HEK293T (cell line): ENCODE measurements around the gene GPC4.
"Not testable (repeated sequence)": the region's sequence is repeated elsewhere in the genome, so short reads cannot be mapped to it uniquely, and the experiment has no call there.

Experiments
- CTCF ChIA-PET: fragments of 350-600 bp; formaldehyde crosslinking; extraction: SDS; loops from one replicate; lab custom pipeline; 2021; ENCODE audit warnings: antibody characterized with exemption, inconsistent platforms; lab: Yijun Ruan, JAX
- POLR2A ChIA-PET: fragments of 350-600 bp; formaldehyde crosslinking; extraction: SDS; loops from one replicate; lab custom pipeline; 2020; ENCODE audit warnings: antibody characterized with exemption, inconsistent platforms; lab: Yijun Ruan, JAX
- DNase-seq: peaks from one replicate; pipeline ENCODE4 v3.0.0; 2012; ENCODE audit warnings: mixed read lengths; ENCODE audit errors: extremely low spot score
- ARNT ChIP-seq: fragments of 450-650 bp; IDR thresholded peaks from 2 replicates; pipeline ENCODE4 v1.6.1; 2017; ENCODE audit warnings: mild to moderate bottlenecking
- BHLHE40 ChIP-seq: fragments of 450-650 bp; IDR thresholded peaks from 2 replicates; pipeline ENCODE4 v1.6.1; 2016; ENCODE audit warnings: mild to moderate bottlenecking, moderate library complexity, borderline replicate concordance
- CTBP1 ChIP-seq: fragments of 450-650 bp; IDR thresholded peaks from 2 replicates; pipeline ENCODE4 v1.6.1; 2016; ENCODE audit warnings: borderline replicate concordance
- ELF4 ChIP-seq: fragments of 450-650 bp; IDR thresholded peaks from 2 replicates; pipeline ENCODE4 v1.6.1; 2017; ENCODE audit warnings: antibody characterized with exemption
- FOXA1 ChIP-seq: fragments of 450-650 bp; IDR thresholded peaks from 2 replicates; pipeline ENCODE4 v1.6.1; 2016; ENCODE audit warnings: mild to moderate bottlenecking
- FOXK2 ChIP-seq: fragments of 450-650 bp; IDR thresholded peaks from 2 replicates; pipeline ENCODE4 v1.6.1; 2016; ENCODE audit warnings: mild to moderate bottlenecking
- FOXM1 ChIP-seq: fragments of 450-650 bp; IDR thresholded peaks from 2 replicates; pipeline ENCODE4 v1.6.1; 2017; ENCODE audit warnings: mild to moderate bottlenecking, borderline replicate concordance
- HDGF ChIP-seq: fragments of 450-650 bp; IDR thresholded peaks from 2 replicates; pipeline ENCODE4 v1.6.1; 2017; ENCODE audit warnings: antibody characterized with exemption, borderline replicate concordance
- L3MBTL2 ChIP-seq: fragments of 450-650 bp; conservative IDR thresholded peaks from 2 replicates; pipeline ENCODE4 v1.6.1; 2016; ENCODE audit warnings: mild to moderate bottlenecking
- LEF1 ChIP-seq: fragments of 450-650 bp; IDR thresholded peaks from 2 replicates; pipeline ENCODE4 v1.6.1; 2017; ENCODE audit warnings: mild to moderate bottlenecking, borderline replicate concordance
- NFRKB ChIP-seq: fragments of 450-650 bp; IDR thresholded peaks from 2 replicates; pipeline ENCODE4 v1.6.1; 2016; ENCODE audit warnings: mild to moderate bottlenecking, moderate library complexity
- SP1 ChIP-seq: fragments of 450-650 bp; IDR thresholded peaks from 2 replicates; pipeline ENCODE4 v1.6.1; 2017
- SUZ12 ChIP-seq: fragments of 450-650 bp; IDR thresholded peaks from 2 replicates; pipeline ENCODE4 v1.6.1; 2016; ENCODE audit warnings: mild to moderate bottlenecking
- TARDBP ChIP-seq: fragments of 450-650 bp; IDR thresholded peaks from 2 replicates; pipeline ENCODE4 v1.6.1; 2016
- ZNF384 ChIP-seq: fragments of 450-650 bp; IDR thresholded peaks from 2 replicates; pipeline ENCODE4 v1.6.1; 2016
- TF ChIP-seq, protein P1 (sequence below): fragments of 450-650 bp; IDR thresholded peaks from 2 replicates; pipeline ENCODE4 v1.6.1; 2016

The GPC4 gene

DNA sequence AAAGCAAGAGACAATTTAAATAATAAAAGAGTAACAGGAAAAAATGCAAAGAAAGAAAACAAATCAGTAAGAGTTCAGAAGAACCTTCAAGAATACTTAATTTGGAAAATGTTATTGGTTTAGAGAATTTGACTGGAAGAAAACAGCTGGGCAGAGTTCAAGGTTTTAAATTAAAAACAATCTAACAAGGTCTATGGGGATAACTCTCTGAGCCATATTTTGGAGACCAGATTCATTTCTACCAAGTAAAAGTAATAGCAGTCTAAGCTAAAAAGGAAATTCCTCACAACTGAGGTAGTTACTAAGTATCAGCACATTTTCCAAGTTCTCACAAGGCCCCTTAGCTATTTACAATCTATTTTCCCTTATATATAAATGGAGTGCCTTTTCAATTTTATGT lies 114.7 kb downstream of the GPC4 start:
- TF ChIP-seq FOXA1 (no peak), L3MBTL2 (no peak), ARNT (no peak), ELF4 (no peak), HDGF (no peak), NFRKB (no peak), SUZ12 (no peak), TARDBP (no peak)
- no peak for DNase-seq
- ChIA-PET POLR2A (no interaction called here), CTCF (no interaction called here)

DNA sequence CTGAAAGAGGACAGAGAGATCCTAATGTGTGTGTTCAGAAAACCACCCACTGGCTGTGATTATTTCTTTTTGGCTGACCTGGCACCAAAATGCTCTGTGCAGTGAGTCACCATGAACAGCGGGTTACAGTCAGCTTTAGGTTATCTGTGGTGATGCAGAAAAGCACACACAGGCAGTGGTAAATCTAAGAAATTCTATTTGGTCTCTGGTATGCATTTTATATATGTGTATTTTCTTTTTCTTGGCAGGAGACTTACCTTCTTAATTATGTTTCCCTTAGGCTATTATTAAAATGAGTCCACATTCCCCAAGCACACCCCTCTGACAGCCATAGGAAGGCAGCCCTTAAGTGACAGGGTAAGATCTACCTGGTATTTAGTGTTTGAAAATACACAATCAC lies 118.0 kb downstream of the GPC4 start:
- POLR2A ChIA-PET, result no interaction called here
- CTCF ChIA-PET, result interaction anchor here (0.6 kb wide), 1 partner anchor 7 kb away, joined by 3 read pairs; no protein-coding TSS in a partner anchor

DNA sequence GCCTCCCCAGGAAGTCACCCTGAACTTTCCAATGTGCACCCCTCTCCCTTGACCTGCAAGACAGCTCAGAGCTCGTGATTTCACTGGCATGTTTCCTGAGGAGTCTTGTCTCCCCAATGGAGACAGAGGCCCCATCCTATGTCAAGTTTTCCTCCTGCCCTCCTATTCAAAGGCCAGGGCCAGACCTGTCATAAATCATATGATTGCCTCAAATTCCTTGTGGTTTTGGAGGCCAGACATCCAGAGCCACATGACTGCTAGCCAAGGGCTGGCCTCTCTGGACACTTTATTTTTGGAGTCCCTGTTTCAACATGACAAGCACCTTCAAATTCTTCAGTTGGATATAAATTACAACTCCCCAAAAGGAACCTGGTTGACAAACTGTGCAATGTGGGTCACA lies 121.2 kb downstream of the GPC4 start:
- TF ChIP-seq FOXM1 (no peak), FOXK2 (no peak), FOXA1 (no peak), ELF4 (no peak), LEF1 (no peak), SP1 (no peak), HDGF (no peak), SUZ12 (no peak), L3MBTL2 (no peak), NFRKB (no peak), BHLHE40 (no peak), ZNF384 (no peak), CTBP1 (no peak), ARNT (no peak)
- TF ChIP-seq, protein P1, sequence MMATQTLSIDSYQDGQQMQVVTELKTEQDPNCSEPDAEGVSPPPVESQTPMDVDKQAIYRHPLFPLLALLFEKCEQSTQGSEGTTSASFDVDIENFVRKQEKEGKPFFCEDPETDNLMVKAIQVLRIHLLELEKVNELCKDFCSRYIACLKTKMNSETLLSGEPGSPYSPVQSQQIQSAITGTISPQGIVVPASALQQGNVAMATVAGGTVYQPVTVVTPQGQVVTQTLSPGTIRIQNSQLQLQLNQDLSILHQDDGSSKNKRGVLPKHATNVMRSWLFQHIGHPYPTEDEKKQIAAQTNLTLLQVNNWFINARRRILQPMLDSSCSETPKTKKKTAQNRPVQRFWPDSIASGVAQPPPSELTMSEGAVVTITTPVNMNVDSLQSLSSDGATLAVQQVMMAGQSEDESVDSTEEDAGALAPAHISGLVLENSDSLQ, result no peak
- ChIA-PET CTCF (no interaction called here), POLR2A (no interaction called here)
- no peak for DNase-seq

More for the DNA sequence above, 118.0 kb downstream of the GPC4 start:
- TF ChIP-seq TARDBP (no peak), BHLHE40 (no peak), HDGF (no peak), LEF1 (no peak), FOXK2 (no peak), FOXA1 (no peak), L3MBTL2 (no peak)
- TF ChIP-seq, protein P1, result no peak
- DNase-seq, result no peak

DNA sequence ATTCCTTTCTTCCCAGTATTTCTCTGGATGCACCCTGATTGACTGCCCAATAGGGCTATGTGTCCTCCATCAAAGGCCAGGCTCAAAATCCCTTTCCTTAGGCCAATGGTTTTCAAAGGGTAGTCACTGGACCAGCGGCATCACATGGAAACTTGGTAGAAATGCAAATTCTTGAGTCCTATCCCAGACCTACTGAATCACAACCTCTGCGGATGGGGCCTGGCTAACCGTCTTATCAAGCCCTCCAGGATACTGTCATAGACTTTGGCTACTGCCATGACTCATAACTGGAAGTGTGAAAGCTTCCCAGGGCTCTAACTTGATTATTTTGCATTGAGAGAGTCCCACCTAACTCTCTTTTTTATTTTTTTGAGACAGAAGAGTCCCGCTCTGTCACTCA lies 125.2 kb downstream of the GPC4 start:
- CTCF ChIA-PET, result no interaction called here
- TF ChIP-seq LEF1 (no peak), L3MBTL2 (no peak), ELF4 (no peak), SP1 (no peak), FOXK2 (no peak), BHLHE40 (no peak), ARNT (no peak), ZNF384 (no peak), HDGF (no peak), FOXM1 (no peak), NFRKB (no peak), FOXA1 (no peak), SUZ12 (no peak)
- TF ChIP-seq, protein P1, result no peak
- no peak for DNase-seq
- POLR2A ChIA-PET, result no interaction called here

DNA sequence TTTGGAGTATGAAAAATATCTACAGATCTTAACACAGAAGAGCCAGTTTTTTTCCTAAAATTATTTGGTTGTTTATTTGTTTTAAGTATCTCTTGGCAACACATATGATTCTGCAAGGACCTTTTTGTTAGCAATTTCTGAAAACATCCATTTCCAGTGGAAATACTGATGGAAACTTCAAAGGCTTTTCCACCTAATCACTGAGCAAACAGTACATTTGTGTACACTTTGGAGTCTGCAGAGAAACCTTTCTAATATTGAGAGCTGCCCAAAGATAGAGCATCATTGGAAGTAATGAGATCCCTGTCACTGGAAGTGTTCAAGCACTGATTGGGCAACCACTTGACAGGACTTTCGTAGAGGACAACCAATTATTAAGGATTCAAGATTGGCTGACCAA lies 127.4 kb downstream of the GPC4 start:
- POLR2A ChIA-PET, result no interaction called here
- DNase-seq, result no peak
- CTCF ChIA-PET, result no interaction called here
- TF ChIP-seq CTBP1 (no peak), HDGF (no peak), L3MBTL2 (no peak), ELF4 (no peak), BHLHE40 (no peak), ARNT (no peak), ZNF384 (no peak), TARDBP (no peak), NFRKB (no peak), FOXA1 (no peak), FOXK2 (no peak), LEF1 (no peak), SUZ12 (no peak), SP1 (no peak), FOXM1 (no peak)
- TF ChIP-seq, protein P1, result no peak

DNA sequence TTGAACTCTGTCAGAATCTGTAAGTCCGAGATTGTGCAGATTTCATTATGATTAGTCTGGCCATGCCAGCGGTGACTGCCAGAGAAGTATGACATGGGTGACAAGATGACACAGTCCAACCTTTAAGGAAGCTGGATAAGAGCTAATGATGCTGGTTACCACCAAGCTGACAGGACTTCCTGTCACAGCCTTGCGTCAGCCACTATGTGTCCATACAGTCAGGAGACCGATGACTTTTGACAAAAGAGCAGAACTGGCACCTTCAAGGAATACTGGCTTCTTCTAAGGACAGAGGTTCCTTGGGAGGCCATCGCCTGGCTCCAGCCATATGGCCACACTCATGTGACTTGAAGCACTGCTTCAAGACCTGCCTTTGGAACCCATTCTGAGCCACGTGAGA lies 129.9 kb downstream of the GPC4 start:
- ChIA-PET CTCF (no interaction called here), POLR2A (no interaction called here)
- TF ChIP-seq L3MBTL2 (no peak), SUZ12 (no peak)
- DNase-seq, result no peak

DNA sequence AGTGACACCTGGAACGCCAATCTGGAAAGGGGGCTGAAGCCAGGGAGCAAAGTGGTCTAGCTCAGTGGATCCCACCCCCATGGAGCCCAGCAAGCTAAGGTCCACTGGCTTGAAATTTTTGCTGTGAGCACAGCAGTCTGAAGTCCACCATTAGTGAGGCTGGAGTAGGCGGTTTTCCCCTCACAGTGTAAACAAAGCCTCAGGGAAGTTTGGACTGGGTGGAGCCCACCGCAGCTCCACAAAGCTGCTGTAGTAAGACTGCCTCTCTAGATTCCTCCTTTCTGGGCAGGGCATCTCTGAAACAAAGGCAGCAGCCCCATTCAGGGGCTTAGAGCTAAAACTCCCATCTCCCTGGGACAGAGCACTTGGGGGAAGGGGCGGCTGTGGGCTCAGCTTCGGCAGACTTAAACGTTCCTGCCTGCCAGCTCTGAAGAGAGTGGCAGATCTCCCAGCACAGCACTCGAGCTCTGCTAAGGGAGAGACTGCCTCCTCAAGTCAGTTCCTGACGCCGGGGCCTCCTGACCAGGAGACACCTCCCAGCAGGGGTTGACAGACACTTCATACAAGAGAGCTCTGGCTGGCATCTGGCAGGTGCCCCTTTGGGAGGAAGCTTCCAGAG lies 136.1 kb downstream of the GPC4 start:
- POLR2A ChIA-PET, DNase-seq: not testable (repeated sequence)
- CTCF ChIA-PET, result interaction anchor here (0.7 kb wide), 2 partner anchors 243 to 488 kb away, joined by 3 to 7 read pairs; no protein-coding TSS in a partner anchor
